Measurements from ENCODE around the gene NHLRC4.

GRCh38 chr16:590188-590814, 23.5 kb downstream of the NHLRC4 start:
- TF ChIP-seq SUZ12 (IDR thresholded peaks at IDR 0.05; ENCODE audit: extremely low read depth, insufficient read depth, insufficient read length) (no peak), ZNF274 (IDR thresholded peaks at IDR 0.05; ENCODE audit: low read depth, low read length) (no peak)
